H1 (cell line): ENCODE data around the gene MAP4K5. TPM values are rescaled to one million over a fixed set of nuclear protein-coding genes. Genes with fewer than 3 reads are reported as not detected.

Source experiments
- CHD1 ChIP-seq: IDR thresholded peaks from 2 replicates; pipeline ENCODE4 v1.6.1; 2012; ENCODE audit warnings: low read depth, low read length, improper control_type of control experiment
- polyA plus RNA-seq, 7 experiments: library from polyadenylated mRNA; depleted of rRNA in 3 of 7; stranded (reverse) in 5 of 7; unstranded in 2 of 7; fragments of >200 nt in 5 of 7; fragments of 200-250 nt in 2 of 7; gene quantifications; 1 replicate in 5 of 7; 2 replicates in 1 of 7; 4 replicates in 1 of 7; pipeline versions ENCODE4 v1.2.1 to v1.2.3, GENCODE V29; 2011 to 2013; ENCODE audit warnings: missing spikeins in 2 of 7, mixed read lengths in 2 of 7
- total RNA-seq: library from RNA; stranded (reverse); fragmentation: NEBNext Ultra II Directional; extraction: Animal tissue kit (Norgen Biotek cat#: 25700); gene quantifications from 2 replicates; pipeline ENCODE4 v1.2.1, GENCODE V29; 2021

Gene MAP4K5
- total and polyA plus RNA-seq, 2 of the 8 experiments (the other 6 are each of a cell fraction or from before 2014, with no cell fraction given), result 7.6 to 34.5 TPM

DNA sequence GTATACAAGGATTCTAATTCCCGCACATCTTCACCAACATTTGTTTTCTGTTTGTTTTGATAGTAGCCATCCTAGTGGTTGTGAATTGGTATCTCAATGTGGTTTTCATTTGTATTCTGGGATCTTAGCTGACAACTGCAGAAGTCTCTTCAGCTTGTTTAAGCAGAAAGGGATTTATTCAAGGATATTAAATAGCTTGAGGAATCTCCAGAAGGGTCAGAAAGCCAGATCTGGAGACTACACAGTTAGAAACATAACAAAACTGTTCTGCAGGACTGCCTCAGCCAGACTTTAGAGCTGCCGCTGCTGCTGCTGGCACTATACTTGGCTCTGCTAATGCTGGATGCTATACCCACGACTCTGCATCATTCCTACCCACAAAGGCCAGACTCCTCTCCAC, 122.3 kb downstream of the MAP4K5 start (continued):
- TF ChIP-seq CHD1, result no peak
